Endothelial cell of hepatic sinusoid (primary cell): ENCODE measurements around the gene TSPO2.

Experiments
- in situ Hi-C: cut with HindIII; loops from 2 replicates; pipeline ENCODE4 v1.10.0; 2017; ENCODE audit warnings: low sequenced_read_pairs

TSPO2 gene

DNA sequence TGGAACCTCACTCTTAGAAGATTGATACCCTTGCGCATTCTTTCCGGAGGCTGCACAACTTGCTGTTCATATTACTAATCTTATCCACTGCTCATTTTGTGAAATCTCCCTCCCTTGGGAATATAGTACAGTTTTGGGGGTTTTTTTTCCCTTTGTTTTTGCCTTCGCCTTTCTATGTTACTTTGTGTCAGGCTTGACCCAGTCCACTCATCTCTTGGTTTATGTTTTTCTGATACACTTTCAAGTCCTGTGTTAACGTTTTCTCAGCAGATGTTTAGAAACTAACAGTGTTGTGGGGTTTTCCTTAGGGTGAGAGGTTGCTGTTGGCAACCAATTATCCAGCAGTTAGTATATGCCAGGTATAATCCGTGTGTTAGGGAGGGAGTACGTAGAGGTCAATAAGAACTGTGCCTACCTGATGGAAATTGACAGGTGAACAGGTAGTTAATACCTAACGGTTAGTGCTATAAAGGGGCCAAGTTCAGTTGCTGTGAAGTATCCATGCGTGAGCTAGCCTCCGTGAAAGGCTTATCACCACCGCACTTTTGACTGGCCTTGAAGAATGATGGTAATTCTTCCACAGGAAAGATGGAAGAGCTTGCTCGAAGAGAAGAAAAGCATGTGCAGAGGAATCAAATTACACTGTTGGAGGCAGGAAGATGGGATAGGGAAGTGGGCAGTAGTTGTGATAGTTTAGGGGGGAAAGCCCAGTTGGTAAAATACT lies 31.9 kb downstream of the TSPO2 start:
- in situ Hi-C loops = no loop called here

- in situ Hi-C loops = no loop called here
Measured at GRCh38 chr6:41074692-41075436, 32.6 kb downstream of the TSPO2 start.

DNA sequence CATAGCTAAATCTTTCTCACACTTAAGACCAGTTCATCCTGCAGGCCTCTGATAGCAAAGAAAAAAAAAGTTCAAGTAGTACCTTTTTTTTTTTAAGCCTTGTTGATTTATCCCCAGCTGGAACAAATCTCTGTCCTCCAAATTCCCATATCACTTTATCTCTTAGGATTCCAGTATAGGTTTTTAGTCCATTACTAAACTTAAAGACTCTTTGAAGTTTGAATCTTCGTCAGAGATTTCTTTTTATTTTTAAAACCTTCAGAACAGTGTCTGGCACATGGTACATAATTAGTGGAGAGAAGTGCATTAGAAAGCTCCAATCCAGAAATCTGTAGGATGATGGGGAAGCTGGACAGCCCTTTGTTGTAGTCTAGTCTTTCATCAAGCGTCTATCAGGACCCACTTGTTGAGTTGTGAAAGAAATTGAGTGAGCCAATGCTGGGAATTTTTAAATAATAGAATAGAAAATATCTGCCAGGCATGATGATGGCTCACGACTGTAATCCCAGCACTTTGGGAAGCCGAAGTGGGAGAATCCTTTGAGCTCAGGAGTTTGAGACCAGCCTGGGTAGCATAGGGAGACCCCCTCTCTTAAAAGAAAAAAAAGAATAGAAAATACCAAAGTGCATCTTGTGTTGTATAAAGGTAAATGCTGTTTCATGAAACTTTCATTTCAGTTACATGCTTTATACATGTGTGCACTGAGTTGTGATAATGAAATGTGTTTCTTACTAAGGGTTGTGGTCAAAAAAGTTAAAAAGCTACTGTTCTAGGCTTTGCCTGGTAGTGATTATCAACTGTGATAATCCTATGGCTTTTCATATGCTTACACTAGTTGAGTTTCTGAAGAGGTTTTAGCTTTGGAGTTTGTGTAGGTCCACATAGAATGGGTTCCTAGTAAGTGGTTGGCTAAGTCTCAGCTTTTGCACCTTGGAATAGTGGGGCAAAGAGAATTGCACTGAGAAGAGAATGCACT lies 33.7 kb downstream of the TSPO2 start:
- in situ Hi-C loops = no loop called here

DNA sequence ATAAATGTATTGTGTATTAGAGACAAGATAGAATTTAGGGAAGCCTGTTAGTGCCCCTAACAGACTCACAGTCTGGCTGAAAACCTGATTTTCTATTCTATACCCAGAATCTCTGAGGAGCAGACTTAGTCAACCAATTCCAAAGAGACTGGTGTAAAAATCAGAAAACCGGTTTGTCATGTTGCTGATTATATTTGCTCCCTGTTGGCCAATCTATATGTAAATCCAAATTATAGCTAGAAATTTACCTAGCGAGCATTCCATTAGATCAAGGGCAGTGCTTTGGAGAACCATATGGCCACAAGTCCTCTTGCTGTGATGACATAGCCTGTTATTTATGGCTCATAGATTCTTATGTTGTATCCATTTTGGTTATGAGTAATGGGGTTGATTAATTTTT lies 35.3 kb downstream of the TSPO2 start:
- in situ Hi-C loops = no loop called here

DNA sequence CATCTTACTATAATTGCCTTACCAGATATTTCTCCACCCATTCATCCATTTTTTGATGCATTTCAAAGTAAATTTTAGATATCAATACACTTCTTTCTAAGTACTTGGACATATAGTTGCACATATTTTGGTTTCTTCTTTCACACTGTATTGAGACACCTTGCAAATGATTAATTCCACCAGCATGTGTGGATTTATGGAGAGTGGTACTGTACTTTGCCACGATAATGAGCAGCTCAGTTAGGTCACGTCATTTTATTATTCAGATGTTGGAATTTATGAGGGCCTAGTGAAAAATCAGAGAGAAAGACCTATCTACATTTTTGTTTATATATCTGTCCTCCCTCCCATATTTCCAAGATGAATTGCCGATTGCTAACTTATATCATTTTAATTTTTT lies 35.8 kb downstream of the TSPO2 start:
- in situ Hi-C loops = no loop called here

DNA sequence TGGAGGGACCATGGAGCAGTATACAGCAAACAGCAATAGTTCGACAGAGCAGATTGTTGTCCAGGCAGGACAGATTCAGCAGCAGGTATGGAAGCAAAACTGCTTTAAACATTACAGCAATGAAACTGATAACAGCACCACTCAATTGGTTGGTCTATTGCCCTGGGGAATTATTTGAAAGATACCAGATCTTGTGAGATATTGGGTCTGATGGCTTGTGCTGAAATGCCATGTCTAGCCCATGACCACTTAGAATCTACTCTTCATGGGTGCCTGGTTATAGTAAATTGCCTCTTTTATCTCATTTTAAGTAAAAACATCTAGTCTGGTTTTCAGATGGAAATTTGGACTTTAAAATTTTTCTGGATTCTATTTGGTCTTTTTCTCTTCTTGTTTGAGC lies 36.8 kb downstream of the TSPO2 start:
- in situ Hi-C loops = no loop called here

GRCh38 chr6:41080621-41081020 lies 38.4 kb downstream of the TSPO2 start:
- in situ Hi-C loops = no loop called here

DNA sequence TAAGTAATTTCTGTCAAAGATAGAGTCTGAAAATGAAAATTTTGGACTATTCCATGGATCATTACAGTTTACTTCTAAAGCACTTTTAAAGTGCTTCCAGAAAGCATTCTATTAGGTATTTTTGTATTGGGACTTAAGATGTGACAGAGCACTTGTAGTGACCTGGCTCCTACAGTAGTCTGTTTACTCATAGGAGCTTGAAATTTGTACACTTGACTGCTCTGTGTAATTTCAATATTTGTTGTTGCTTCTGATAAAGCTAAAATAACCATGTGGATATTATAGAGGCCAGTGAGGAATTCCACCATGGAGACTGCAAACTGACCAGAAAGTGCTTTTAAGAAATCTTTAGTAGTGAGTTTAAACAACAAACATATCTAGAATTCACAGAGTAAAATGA lies 40.8 kb downstream of the TSPO2 start:
- in situ Hi-C loops = no loop called here

GRCh38 chr6:41085182-41085581 lies 42.9 kb downstream of the TSPO2 start:
- in situ Hi-C loops = no loop called here

- in situ Hi-C loops = no loop called here
Measured at GRCh38 chr6:41088451-41088850, 46.2 kb downstream of the TSPO2 start.

- in situ Hi-C loops = no loop called here
Measured at GRCh38 chr6:41090841-41091761, 48.8 kb downstream of the TSPO2 start.

- in situ Hi-C loops = no loop called here
Measured at GRCh38 chr6:41092421-41093140, 50.3 kb downstream of the TSPO2 start.

DNA sequence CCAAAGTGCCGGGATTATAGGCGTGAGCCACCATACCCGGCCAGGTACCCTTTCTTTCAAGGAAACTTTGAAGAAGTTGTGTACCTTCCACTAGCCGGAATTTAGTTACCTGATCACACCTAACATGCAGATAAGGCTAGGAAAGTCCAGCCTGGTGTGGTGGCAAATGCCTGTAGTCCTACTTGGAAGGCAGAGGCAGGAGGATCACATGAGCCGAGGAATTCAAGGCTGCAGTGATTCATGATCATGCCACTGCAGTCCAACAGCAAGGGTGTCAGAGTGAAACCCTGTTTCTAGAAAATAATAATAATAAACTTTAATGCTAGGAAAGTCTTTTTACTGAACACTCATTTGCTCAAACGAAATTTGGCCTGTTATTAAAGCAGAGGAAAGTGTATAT lies 51.5 kb downstream of the TSPO2 start:
- in situ Hi-C loops = no loop called here
